ENCODE measurements around the gene COL28A1. TPM values are rescaled to one million over a fixed set of nuclear protein-coding genes. Genes with fewer than 3 reads are reported as not detected.

Gene COL28A1
- total and polyA plus RNA-seq, 2 experiments from 2014 or later, result 0.31 to 0.70 TPM

DNA sequence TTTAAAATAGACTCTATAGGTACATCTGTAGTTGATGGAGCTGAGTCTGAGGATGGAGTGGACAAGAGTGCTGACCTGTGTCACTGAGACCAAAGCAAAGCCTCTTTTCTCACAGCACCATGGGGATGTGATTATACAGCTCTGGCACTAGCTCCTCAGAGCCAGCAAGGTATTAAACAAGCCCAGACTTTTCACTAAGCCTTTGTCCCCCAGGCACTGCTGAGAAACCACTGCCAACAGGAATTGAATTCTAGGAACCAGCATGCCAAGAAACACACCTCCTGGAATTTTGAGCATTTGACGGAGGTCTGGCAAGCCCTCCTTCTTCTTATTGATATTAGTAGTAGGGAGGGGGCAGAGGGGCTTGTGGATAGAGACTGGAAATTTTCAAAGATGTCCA, 206.3 kb downstream of the COL28A1 start (continued):
- TF ChIP-seq ZNF462 (CRISPR knock-in tag; IDR thresholded peaks at IDR 0.05) (no peak), JUNB (IDR thresholded peaks at IDR 0.05; ENCODE audit: unreplicated experiment) (no peak), CTCF (conservative IDR thresholded peaks at IDR 0.05; ENCODE audit: low read depth in 2 of 2) (no peak), NANOG (IDR thresholded peaks at IDR 0.05; ENCODE audit: borderline replicate concordance) (no peak)

- H3K4me1 Mint-ChIP-seq, result peaks cover 4% of the 10 kb centered on the region; the same call in 1 of the 3 replicates
- no peak for TF ChIP-seq CREB1 (CRISPR knock-in tag; IDR thresholded peaks at IDR 0.05; ENCODE audit: low read depth)
- TF ChIP-seq NANOG (IDR thresholded peaks at IDR 0.05; ENCODE audit: borderline replicate concordance), result no peak
- no peak for TF ChIP-seq ZNF114 (CRISPR knock-in tag; IDR thresholded peaks at IDR 0.05)
- TF ChIP-seq ZNF462 (CRISPR knock-in tag; IDR thresholded peaks at IDR 0.05), result no peak
- Histone ChIP-seq H2AFZ (no peak overlapping the region), H3K4me3 (no peak overlapping the region), H3K9me2 (ENCODE audit: insufficient read depth) (0 out of 2 replicates have a peak, but pooled peaks cover 8% of the 10 kb centered on the region), H3F3A (replicated peaks; ENCODE audit: low read depth) (no peaks in the 10 kb centered on the region), H3K4me2 (no peak overlapping the region), H3K36me3 (ENCODE audit: insufficient read depth) (no peaks in the 10 kb centered on the region), H3K27me3 (ENCODE audit: insufficient read depth) (no peaks in the 10 kb centered on the region), H3K79me2 (replicated peaks; ENCODE audit: insufficient read depth) (no peaks in the 10 kb centered on the region), H4K20me1 (replicated peaks; ENCODE audit: insufficient read depth) (no peaks in the 10 kb centered on the region), H3K27ac (ENCODE audit: low read depth) (no peak overlapping the region), H3K4me1 (ENCODE audit: insufficient read depth) (no peaks in the 10 kb centered on the region)
- ATAC-seq (no peak), DNase-seq (ENCODE audit: low spot score) (no peak)
- H3K27ac Mint-ChIP-seq, result no peak overlapping the region
- H3K27me3 Mint-ChIP-seq (ENCODE audit: insufficient read depth, low read depth, poor library complexity), result peaks cover 1% of the 10 kb centered on the region
- H3K36me3 Mint-ChIP-seq (ENCODE audit: low read depth), result no peaks in the 10 kb centered on the region
- no peak overlapping the region for H3K4me3 Mint-ChIP-seq
- no peaks in the 10 kb centered on the region for H3K9me3 Mint-ChIP-seq
These were observed 208.2 kb downstream of the COL28A1 start for GRCh38 chr7:7327423-7327822.
